GM18519 (cell line): Measurements from ENCODE around the gene CLSTN1.
"Not testable (repeated sequence)": the region's sequence is repeated elsewhere in the genome, so short reads cannot be mapped to it uniquely, and the experiment has no call there.

Experiments
- ATAC-seq: cut with Tn5 transposase; IDR thresholded peaks from one replicate; pipeline ENCODE4 v1.9.1; 2021; ENCODE audit warnings: mild to moderate bottlenecking, moderate library complexity; ENCODE audit not compliant: unreplicated experiment, low FRiP score

The CLSTN1 gene

DNA sequence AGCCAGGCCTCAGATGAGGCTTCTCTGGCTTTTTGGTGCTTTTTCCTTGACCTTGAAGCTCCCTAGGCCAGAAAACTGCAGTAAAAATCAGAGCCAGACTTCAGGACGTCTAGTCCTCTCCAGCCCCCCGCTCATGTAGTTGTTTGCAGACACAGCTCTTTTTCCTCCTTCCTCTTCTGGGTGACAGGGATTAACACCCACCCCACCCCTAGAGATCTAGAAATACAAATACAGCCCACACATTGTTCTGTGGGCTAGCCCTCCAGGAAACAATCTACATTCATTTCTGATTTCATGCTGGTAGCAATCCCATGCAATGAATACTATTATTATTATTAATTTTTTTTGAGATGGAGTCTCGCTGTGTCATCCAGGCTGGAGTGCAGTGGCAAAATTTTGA is 9.9 kb upstream of the CLSTN1 start:
- ATAC-seq = no peak

DNA sequence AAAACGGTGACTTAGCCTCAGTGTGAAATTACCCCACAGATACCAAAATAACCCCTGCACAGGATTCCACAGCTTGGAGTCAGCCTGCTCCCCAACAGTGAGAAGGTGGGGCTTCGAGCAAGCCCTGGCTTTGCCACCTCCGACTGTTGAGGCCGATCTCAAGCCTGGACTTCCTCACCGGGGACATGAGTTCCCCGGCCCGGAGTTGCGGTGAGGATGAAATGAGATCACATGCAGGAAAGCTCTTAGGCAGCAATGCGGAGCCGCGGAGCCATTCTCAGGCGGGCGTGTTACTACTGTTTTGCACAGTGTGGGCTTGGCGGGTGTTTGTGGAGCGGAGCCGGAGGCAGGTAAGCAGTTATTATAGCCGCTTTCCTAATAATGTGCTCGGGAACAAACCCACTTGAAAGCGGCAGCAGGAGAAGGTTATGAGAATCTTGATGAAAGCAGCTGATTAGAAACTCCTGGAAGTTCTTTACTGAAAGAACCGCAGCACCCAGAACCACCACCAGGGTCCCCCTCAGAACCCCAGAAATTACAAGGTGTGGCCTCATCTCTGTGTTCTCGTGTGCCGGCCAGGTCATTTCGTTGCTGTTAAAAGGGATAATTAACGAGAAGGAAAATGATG is 3.9 kb upstream of the CLSTN1 start:
- ATAC-seq = no peak

DNA sequence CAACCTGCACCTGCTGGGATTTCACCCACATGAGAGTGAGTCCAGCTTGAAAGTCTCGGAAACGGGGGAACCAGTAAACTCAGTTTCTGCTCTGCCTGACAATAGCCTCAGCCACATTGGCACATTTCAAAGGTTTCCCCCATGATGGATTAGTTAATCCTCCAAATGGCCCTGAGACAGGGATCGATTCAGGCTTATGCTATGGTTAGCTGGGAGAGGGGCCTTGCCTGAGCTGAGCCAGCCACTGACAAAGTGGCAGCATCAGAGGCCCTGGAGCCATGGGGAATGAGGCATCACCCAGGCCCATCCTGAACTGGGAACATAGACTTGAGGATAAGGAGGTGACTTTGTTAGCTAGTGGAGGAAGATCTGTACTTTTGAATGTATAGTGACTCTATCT is 2.9 kb upstream of the CLSTN1 start:
- no peak for ATAC-seq

DNA sequence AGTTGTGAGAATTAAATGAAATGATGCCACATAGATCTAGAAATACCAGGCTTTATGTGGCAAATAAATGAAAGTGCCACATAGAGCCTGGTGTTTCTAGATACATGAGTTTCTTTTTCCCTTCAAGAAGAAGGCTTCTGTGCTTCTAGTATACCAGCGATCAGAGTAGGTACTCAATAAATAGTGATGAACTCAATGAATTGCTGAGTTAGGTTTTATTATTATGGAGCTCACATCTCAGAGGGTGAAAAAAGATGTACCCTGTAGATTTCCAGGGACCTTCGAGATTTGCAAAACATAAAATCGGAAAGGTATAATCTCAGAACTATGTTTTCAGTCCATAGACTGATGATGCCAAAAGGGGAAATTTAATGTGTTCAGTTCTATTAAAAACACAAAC is 2.3 kb upstream of the CLSTN1 start:
- ATAC-seq = no peak

DNA sequence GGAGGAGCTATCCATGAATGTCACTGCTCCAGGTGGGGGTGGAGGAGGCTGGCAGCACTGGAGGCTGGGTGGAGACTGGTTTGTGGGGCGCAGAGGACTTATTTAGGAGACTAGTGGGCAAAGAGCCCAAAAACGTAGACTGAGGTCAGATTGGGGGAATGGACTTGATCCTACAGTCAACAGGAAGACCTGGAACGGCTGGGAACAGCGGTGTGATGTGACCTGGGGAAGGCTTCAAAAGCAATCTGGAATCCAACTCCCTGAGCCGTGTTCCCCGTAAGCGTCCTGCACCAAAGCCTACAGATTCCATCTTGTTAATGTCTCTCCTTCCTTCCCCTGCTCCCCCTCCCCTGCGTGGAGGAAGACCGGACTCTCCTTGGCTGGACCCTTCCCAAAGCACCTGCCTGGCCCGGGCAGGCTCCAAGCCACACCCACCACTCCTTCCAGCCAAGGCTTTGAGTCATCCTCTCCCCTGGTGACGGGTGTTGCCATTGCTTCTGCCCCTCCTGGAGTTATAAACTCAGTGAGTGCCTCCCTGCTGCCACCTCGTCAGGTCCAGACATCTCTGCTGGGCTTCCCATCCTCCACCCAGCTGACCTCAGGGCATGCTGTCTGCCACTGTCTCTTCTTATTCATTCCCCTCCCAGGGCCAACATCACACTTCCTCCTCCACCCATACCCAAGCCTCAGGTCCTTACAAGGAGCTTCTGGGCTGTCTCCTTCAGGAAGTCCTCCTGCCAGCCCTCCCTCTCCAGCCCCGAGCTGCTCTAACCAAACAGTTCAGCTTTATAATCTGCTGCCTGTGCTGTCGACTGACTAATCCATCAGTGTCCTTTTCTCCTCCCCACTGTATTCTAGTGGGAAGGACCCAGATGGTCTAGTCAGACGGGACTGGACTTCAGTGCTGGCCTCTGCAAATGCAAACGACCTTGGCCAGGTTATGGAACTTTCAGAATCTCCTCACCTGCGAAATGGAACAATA is 1.6 kb upstream of the CLSTN1 start:
- no peak for ATAC-seq

DNA sequence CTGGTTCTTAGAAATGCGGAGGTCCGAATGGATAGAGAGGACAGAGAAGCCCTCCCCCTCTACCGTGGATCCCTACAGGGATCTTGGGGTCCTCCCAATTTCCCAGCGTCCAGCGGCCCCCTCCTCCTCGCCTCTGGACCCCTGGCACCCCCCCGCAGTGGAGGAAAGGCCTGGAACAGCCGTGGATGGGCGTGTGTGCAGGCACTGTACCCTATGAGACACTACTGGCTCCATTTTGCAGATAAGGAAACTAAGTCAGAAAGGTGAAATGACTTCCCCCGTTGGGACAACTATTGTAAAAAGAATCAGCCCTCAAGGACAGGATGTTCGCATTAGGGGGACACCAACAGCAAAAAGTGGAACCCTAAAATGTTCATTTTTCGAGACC is 931 bp upstream of the CLSTN1 start:
- ATAC-seq = no peak

DNA sequence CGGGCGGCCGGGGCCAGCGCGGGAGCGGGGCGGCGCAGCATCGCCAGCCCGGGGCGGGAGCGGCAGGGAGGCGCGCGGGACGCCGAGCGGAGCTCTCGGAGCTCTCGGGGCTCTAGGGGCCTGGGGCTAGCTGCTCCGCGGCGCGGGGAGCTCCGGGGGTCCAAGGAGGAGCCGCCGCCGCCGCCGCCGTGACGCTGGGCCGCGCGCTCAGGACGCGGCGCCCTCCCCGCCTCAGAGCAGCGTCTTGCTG is 147 bp downstream of the CLSTN1 start:
- peak; percentile 7 for ATAC-seq

DNA sequence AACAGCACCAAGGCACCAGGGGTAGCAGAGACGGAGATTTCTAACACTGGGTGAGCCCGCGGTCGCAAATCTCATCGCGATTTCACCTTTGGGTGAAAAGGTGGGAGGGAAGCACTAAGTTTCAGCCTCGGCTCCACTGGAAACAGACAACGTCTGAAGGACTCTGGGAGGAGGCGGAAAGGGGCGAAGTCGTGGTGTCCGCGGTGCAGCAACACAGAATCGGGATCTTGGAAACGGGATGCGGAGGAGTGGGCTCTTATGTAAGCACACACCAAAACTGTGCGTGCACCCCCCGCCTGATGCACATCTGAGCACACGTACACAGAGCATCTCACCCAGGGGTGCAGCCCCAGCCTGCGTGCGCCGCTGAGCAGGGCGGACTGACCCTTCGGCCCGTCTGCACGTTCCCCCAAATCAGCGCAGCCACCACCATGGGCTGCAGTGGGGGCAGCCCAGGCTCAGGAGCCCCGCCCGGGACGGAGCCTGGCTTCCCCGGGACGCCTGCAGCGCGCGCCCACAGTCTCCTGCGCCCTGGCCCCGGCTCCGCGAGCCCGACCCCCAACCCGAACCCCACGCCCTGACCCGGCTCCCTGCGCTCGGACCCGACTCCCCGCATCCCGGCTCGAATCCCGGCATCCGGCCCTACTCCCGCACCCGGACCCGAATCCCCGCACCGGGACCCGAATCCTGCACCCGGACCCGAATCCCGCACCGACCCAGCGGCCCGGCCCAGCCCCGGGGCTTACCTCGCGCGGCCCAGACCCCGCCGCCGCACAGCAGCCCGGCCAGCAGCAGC is 670 bp downstream of the CLSTN1 start:
- ATAC-seq = no peak

DNA sequence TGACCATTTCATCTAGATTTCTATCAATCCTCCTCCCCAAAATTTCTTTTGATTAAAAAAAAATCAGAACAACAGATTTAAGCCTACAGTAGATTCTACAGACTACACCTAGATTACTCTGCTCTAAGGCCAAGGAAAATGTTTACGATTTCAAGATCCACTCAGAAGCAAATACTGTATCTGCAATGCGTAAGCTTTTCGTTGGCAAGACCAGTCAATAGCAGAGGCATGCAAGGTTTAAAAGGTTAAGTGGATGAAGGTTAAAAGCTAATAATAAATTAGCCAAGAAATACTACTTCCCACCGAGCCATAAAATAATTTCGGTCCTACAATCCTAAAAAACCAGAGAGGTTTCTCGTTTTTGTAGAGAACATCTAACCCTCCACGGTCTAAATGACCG is 1.3 kb downstream of the CLSTN1 start:
- no peak for ATAC-seq

DNA sequence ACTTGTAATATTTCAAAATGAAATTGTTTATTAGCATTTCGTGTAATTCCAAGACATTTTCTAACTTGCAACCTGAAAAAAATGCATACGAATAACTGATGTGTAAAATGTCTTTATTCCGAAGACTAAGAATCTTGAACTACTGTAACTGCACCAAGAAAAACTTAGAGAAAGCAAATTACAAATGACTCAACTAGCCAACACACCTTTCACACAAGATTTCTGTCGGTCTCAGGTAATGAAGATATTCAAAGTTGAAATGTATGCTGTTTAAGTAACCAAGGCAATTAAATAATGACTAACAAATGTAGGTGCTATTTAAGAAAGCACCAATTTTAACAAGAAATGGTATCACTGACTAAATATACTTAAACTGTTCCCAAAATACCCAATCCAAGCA is 2.1 kb downstream of the CLSTN1 start:
- no peak for ATAC-seq

DNA sequence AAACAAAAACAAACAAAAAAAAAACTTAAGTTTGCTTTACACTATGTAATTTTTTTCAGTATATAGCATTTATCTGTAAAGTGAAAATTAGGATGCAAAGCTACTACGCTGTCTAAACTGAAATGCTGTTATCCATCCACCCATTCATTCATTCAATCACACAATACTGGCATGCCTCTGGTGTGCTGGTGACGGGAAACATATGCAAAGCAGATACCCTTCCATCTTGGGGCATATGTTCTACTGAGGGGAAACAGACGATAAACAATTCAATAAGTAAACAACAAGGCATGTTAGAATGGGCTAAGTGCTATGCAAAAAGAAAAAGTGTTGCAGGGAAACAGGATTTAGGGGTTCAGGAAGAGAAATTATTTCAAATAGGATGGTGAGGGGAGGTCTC is 3.2 kb downstream of the CLSTN1 start:
- no peak for ATAC-seq

DNA sequence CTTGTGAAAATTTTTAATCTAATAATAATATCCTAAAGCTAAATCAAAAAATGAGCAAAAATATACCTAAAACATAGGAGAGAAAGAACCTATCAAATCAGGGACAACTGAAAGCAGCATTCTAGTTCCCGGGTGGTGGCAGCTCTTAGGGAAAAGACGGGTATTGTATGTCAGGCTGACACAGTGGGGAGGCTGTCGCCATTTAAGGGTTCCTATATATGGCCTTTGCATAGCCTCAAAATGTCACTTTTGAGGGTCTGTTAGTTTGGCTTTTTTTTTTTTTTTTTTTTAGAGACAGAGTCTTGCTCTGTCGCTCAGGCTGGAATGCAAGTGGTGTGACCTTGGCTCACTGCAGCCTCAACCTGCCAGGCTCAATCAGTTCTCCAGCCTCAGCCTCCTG is 6.0 kb downstream of the CLSTN1 start:
- ATAC-seq = no peak

DNA sequence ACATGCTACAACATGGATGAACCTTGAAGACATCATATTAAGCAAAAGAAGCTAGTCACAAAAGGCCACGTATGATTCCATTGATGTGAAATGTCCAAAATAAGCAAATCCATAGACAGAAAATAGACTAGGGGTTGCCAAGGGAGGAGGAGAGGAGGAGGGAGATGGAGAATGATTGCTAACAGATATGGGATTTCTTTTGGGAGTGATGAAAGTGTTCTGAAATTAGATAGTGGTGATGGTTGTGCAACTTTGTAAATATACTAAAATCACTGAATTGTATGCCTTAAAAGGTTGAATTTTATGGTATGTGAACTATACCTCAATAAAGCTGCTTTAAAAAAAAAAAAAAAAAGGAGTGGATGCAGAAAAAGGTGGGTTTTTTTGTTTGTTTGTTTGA is 7.6 kb downstream of the CLSTN1 start:
- ATAC-seq = no peak

DNA sequence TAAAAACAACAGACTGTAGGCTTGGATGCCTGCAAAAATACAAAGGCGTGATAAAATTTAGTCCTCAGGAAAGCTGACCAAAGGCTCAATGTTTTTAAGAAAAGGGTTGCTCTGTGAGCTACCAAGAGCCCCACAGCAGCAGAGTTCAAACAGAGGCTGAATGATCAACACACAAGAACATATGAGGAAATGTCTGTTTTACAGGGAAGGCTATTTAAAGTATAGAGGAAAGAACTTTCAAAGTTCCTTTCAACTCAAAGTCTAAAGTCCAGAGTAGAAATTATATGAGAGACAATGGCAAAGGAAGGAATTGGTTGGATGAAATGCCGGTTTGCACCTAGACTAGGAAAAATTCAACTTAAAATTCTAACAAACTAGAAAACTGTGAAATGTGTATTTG is 8.6 kb downstream of the CLSTN1 start:
- ATAC-seq = no peak

DNA sequence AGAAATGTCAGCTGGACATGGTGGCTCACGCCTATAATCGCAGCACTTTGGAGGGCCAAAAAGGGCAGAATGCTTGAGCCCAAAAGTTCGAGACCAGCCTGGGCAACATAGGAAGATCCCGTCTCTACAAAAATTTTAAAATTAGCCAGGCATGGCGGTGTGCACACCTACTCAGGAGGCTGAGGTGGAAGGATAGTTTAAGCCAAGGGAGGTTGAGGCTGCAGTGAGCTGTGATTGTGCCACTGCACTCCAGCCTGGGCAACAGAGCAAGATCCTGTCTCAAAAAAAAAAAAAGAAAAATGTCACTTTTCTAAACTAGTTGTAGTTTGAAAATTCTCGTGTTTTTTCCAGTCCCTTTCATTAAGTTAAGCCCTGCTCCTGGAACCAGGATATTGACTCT is 9.1 kb downstream of the CLSTN1 start:
- no peak for ATAC-seq

DNA sequence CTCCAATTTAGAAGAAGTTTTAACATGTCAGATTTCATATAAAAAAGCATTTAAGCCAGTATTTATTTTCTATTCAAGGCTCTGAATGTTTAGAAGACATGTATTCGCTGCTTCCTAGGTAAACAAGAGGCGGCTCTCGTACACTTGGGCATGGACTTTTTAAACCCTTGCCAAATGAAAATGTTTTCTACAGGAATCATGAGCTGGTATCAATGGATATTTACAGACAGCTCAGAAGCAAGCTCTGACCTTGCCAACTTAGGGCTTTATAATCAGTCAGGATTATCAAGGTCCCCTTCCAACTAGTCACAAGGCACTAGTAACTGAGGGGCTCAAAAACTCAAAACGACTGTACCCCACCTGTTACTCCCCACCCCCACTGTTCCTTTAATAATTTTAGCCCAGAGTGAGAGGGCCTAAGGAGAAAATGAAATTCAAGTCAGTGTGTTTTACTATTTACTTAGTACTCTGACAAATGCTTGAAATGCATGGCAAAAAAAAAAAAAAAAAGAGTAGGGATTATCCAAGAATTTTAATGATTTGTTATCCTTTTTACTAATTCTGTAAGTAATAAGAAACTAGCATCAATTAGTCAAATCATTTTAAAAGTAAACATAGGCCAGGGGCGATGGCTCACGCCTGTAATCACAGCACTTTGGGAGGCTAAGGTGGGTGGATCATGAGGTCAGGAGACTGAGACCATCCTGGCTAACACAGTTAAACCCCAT is 12.4 kb downstream of the CLSTN1 start:
- ATAC-seq = no peak

DNA sequence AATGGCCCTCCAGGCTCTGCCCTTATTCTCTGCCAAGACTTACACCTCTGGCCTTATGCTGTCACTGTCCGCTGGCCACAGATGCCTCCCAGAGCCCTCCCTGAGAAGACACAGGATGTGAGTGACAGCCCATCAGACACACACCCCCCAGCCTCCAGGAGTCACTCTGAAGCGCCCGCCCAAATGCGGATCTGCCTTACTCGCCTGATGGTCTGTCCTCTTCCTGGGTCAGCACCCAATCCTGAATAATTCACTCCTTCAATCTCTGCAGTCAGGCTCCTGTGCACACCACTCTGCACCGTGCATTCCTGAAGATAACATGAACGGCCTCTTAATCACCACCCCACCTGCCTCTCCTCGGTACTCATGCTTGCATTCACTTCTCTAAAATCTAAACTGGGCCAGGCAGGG is 14.7 kb downstream of the CLSTN1 start:
- ATAC-seq = no peak

DNA sequence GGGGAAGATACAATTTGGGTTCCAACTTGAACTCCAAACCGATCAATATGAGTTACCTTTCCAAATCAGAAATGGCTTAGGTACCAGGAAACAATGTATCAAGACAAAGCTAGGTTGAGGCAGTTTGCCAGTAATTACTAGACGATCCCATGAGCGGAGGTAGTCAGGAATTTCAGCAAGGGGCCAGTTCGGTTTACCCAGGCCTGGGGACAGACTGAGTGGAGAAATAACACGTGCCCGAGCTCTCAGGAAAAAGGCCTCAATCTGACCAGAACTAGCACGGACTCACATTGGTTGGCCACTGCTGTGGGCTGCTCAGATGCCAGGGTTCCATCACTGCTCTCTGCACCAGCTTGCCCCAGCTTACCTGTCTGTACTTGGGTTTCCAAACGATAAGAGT is 15.3 kb downstream of the CLSTN1 start:
- ATAC-seq = no peak

DNA sequence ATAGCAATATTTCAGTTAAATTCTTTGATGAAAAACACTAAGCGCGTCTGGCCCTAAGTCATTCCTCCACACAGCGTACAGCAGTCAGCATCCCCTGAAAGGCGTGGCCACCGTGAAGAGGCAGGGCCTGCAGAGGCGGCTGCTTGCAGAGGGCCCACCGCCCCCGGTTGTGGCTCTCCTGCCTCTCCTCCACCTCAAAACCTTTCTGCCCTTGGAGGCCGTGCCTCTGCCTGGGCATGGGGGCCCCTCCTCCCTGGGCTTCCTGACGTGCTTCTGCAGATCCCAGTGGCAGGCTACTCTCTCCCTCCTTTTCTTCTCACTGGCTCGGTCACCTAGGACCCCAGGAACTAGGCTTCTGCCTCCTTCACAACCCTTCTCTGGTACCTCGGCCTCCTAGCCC is 16.2 kb downstream of the CLSTN1 start:
- no peak for ATAC-seq

DNA sequence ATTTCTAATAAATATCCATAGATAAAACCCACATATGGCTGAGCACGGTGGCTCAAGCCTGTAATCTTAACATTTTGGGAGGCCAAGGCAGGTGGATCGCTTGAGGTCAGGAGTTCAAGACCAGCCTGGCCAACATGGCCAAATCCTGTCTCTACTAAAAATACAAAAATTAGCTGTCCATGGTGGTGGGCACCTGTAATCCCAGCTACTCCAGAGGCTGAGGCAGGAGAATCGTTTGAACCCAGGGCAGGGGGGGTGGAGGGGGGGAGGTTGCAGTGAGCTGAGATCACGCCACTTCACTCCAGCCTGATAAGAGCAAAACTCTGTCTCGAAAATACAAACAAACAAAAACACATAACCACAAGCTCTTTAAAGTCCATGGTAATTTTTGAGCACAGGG is 17.8 kb downstream of the CLSTN1 start:
- not testable (repeated sequence) for ATAC-seq

DNA sequence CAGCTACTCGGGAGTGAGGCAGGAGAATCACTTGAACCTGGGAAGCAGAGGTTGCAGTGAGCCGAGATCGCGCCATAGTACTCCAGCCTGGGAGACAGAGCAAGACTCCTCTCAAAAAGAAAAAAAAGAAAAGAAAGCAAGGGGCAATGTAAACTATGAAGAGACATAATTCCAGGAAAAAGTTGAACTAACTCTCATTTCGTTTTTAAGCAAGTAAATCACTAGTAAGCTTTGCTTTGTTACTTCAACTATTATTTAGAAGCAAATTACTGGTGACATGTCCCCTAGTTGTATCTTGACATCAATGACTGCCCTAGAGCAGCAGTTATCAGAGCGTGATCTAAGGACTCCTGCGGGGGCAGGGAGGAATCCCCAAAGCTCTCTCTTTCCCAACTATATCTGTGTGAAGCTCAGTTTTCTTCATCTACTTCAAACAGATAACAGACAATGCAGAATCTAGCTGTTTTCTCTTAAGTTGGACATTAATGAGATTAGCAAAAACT is 18.7 kb downstream of the CLSTN1 start:
- no peak for ATAC-seq
